IMR-90 (cell line): ENCODE results near the gene MALRD1. TPM values are rescaled to one million over a fixed set of nuclear protein-coding genes. Genes with fewer than 3 reads are reported as not detected.
A peak's percentile ranks its signal among the peaks of the same experiment; 100 is the strongest.

ENCODE experiments used
- ATAC-seq: fragments of 200-7000 bp; cut with Tn5 transposase; 2 replicates; pipeline ENCODE4 v1.9.1; 2020; ENCODE audit warnings: low read depth, mild to moderate bottlenecking, moderate library complexity
- BruUV-seq: library from RNA; stranded (reverse); fragments of 400-500 nt; replicated peaks from 2 replicates; lab custom pipeline; 2021; lab: Mats Ljungman, UMichigan
- CTCF ChIA-PET: fragments of 300-600 bp; formaldehyde crosslinking; extraction: SDS; loops from one replicate; lab custom pipeline; 2021; ENCODE audit warnings: antibody characterized with exemption; lab: Yijun Ruan, JAX
- POLR2A ChIA-PET: fragments of 300-600 bp; sonication (Branson Sonifier 250); formaldehyde crosslinking; loops from one replicate; lab custom pipeline; 2022; ENCODE audit warnings: antibody characterized with exemption; ENCODE audit not compliant: unreplicated experiment; lab: Charles Lee
- DNase-seq: peaks from one replicate; pipeline ENCODE4 v3.0.0; 2013
- H2AFZ ChIP-seq: replicated peaks from 2 replicates; pipeline ENCODE3; 2013; ENCODE audit warnings: low read length, mild to moderate bottlenecking; ENCODE audit not compliant: poor library complexity
- H2AK5ac ChIP-seq: 2 replicates; pipeline ENCODE4 v1.6.1; 2013; ENCODE audit warnings: low read depth, low read length, inconsistent platforms
- H2AK9ac ChIP-seq: replicated peaks from 2 replicates; pipeline ENCODE3; 2013; ENCODE audit warnings: mild to moderate bottlenecking, low read depth, low read length, moderate library complexity; ENCODE audit not compliant: poor library complexity
- H2BK120ac ChIP-seq: 2 replicates; pipeline ENCODE4 v1.6.1; 2013; ENCODE audit warnings: low read depth, low read length, inconsistent platforms
- H2BK15ac ChIP-seq: 3 replicates; pipeline ENCODE4 v1.6.1; 2013; ENCODE audit warnings: low read depth, low read length, inconsistent platforms
- H2BK20ac ChIP-seq: 2 replicates; pipeline ENCODE4 v1.6.1; 2013; ENCODE audit warnings: low read depth, mild to moderate bottlenecking, inconsistent platforms, low read length, moderate library complexity
- H2BK5ac ChIP-seq: 2 replicates; pipeline ENCODE4 v1.6.1; 2013; ENCODE audit warnings: mild to moderate bottlenecking, low read depth, low read length, inconsistent platforms; ENCODE audit not compliant: poor library complexity, severe bottlenecking
- H3K14ac ChIP-seq: replicated peaks from 2 replicates; pipeline ENCODE4 v1.6.1; 2013; ENCODE audit warnings: low read depth, low read length, inconsistent platforms
- H3K18ac ChIP-seq: 2 replicates; pipeline ENCODE4 v1.6.1; 2013; ENCODE audit warnings: low read depth, low read length, control low read depth
- H3K23ac ChIP-seq: 2 replicates; pipeline ENCODE4 v1.6.1; 2013; ENCODE audit warnings: low read depth, low read length, inconsistent platforms
- H3K27ac ChIP-seq: 2 replicates; pipeline ENCODE4 v1.5.1; 2013; ENCODE audit warnings: mild to moderate bottlenecking, control low read depth, low read length; ENCODE audit not compliant: insufficient read depth
- H3K27me3 ChIP-seq: 2 replicates; pipeline ENCODE4 v1.6.1; 2013; ENCODE audit warnings: low read length; ENCODE audit not compliant: control insufficient read depth, insufficient read depth
- H3K36me3 ChIP-seq: 2 replicates; pipeline ENCODE4 v1.6.1; 2013; ENCODE audit warnings: low read length, mixed read lengths; ENCODE audit not compliant: control insufficient read depth, insufficient read depth
- H3K4ac ChIP-seq: 2 replicates; pipeline ENCODE4 v1.6.1; 2013; ENCODE audit warnings: low read depth, low read length, inconsistent platforms
- H3K4me1 ChIP-seq: 2 replicates; pipeline ENCODE4 v1.6.1; 2013; ENCODE audit warnings: low read length, mixed read lengths; ENCODE audit not compliant: control insufficient read depth, insufficient read depth
- H3K4me2 ChIP-seq: 2 replicates; pipeline ENCODE4 v1.6.1; 2013; ENCODE audit warnings: low read depth, mild to moderate bottlenecking, control low read depth, low read length, moderate library complexity
- H3K4me3 ChIP-seq: 2 replicates; pipeline ENCODE4 v1.5.1; 2013; ENCODE audit warnings: low read depth, mild to moderate bottlenecking, control low read depth, low read length, moderate library complexity; ENCODE audit not compliant: insufficient read depth
- H3K56ac ChIP-seq: 2 replicates; pipeline ENCODE4 v1.6.1; 2013; ENCODE audit warnings: low read length, inconsistent platforms; ENCODE audit not compliant: insufficient read depth; ENCODE audit errors: extremely low read depth
- H3K79me1 ChIP-seq, 2 experiments: 2 replicates each; pipeline ENCODE4 v1.6.1; 2013; ENCODE audit warnings: low read length in 2 of 2, inconsistent platforms in 1 of 2, low read depth in 1 of 2
- H3K9ac ChIP-seq: 2 replicates; pipeline ENCODE4 v1.6.1; 2013; ENCODE audit warnings: low read depth, low read length, control low read depth
- H3K9me1 ChIP-seq: 2 replicates; pipeline ENCODE4 v1.6.1; 2013; ENCODE audit warnings: low read length, inconsistent platforms; ENCODE audit not compliant: insufficient read depth
- H3K9me3 ChIP-seq: 2 replicates; pipeline ENCODE4 v1.6.1; 2013; ENCODE audit warnings: low read length; ENCODE audit not compliant: control insufficient read depth, insufficient read depth
- H4K20me1 ChIP-seq: 2 replicates; pipeline ENCODE4 v1.6.1; 2013; ENCODE audit warnings: low read length, inconsistent platforms; ENCODE audit not compliant: insufficient read depth
- H4K5ac ChIP-seq: 2 replicates; pipeline ENCODE4 v1.6.1; 2013; ENCODE audit warnings: mild to moderate bottlenecking, low read depth, low read length, control low read depth
- H4K8ac ChIP-seq, 2 experiments: 2 replicates each; pipeline ENCODE4 v1.6.1; 2013; ENCODE audit warnings: low read depth in 2 of 2, low read length in 2 of 2, control low read depth in 1 of 2, inconsistent platforms in 1 of 2
- H4K91ac ChIP-seq: 2 replicates; pipeline ENCODE4 v1.6.1; 2013; ENCODE audit warnings: low read depth, low read length, inconsistent platforms; ENCODE audit not compliant: insufficient read depth
- CHD1 ChIP-seq: IDR thresholded peaks from 2 replicates; pipeline ENCODE4 v1.6.1; 2012; ENCODE audit warnings: low read depth, low read length, improper control_type of control experiment
- MAFK ChIP-seq: IDR thresholded peaks from 2 replicates; pipeline ENCODE4 v1.6.1; 2012; ENCODE audit warnings: low read depth, low read length, improper control_type of control experiment
- dilution Hi-C: fragments of 300-500 bp; cut with HindIII; formaldehyde crosslinking; loops from one replicate; pipeline ENCODE4 v1.14.3; 2018; ENCODE audit warnings: low sequenced_read_pairs; ENCODE audit not compliant: unreplicated experiment
- in situ Hi-C: fragments of 300-500 bp; cut with MboI; formaldehyde crosslinking; loops from 3 replicates; pipeline ENCODE4 v1.14.3; 2019; ENCODE audit warnings: low sequenced_read_pairs, inconsistent platforms, mixed read lengths
- intact Hi-C: fragments of 100-400 bp; cut with micrococcal nuclease; formaldehyde crosslinking; loops from 2 replicates; pipeline ENCODE4 v1.10.0; 2022
- polyA plus RNA-seq, 3 experiments: library from polyadenylated mRNA; depleted of rRNA; stranded (reverse); fragments of >200 nt; gene quantifications; 2 replicates each; pipeline ENCODE4 v1.2.3, GENCODE V29; 2012; ENCODE audit warnings: low replicate concordance in 1 of 3
- total RNA-seq: library from RNA; depleted of rRNA; stranded (reverse); fragments of >200 nt; gene quantifications from 2 replicates; pipeline ENCODE4 v1.2.3, GENCODE V29; 2012

Gene MALRD1
- total and polyA plus RNA-seq, 2 of the 4 experiments (the other 2 are of a cell fraction), result 0.34 to 1.1 TPM

DNA sequence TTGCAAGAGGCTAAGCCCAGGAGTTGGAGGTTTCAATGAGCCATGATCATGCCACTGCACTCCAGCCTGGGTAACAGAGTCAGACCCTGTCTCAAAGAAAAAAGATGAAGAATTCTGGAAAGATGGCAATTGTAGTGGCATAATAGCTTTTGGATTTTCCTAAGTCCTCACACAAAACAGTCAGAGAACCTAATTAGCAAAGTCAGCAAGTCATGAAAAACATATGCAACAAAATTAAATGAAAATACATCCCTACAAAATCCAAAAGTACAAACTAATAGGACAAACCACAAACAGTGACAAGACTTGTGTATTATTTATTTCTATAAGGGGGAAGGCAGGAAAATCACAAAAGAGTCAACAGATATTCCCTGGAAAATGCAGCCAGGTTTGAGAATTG, 405.4 kb downstream of the MALRD1 start:
- Histone ChIP-seq H3K14ac (no peak overlapping the region), H4K5ac (no peak overlapping the region), H3K4ac (no peak overlapping the region), H3K27me3 (no peaks in the 10 kb centered on the region), H2AK5ac (no peak overlapping the region), H3K4me1 (no peaks in the 10 kb centered on the region), H2AK9ac (no peak overlapping the region), H3K9me1 (no peaks in the 10 kb centered on the region), H3K9ac (no peak overlapping the region), H2AFZ (no peak overlapping the region), H4K8ac (no peak overlapping the region), H3K27ac (no peak overlapping the region), H3K56ac (no peak overlapping the region), H2BK15ac (no peak overlapping the region), H3K36me3 (no peaks in the 10 kb centered on the region), H3K9me3 (no peaks in the 10 kb centered on the region), H3K4me3 (no peak overlapping the region), H3K4me2 (no peak overlapping the region), H2BK20ac (no peak overlapping the region), H2BK120ac (no peak overlapping the region), H3K79me1 (no peaks in the 10 kb centered on the region), H3K18ac (no peak overlapping the region), H4K20me1 (no peaks in the 10 kb centered on the region), H2BK5ac (no peak overlapping the region), H4K91ac (no peak overlapping the region), H3K23ac (no peak overlapping the region)
- dilution Hi-C loops (no loop called here), in situ Hi-C loops (no loop called here), intact Hi-C loops (no loop called here)
- CTCF ChIA-PET, result no interaction called here
- TF ChIP-seq CHD1 (no peak), MAFK (peak; percentile 30; the same call in 1 of the 2 replicates)
- POLR2A ChIA-PET, result no interaction called here
- ATAC-seq (no peak), DNase-seq (no peak)
- BruUV-seq, result no TSS peak
